HG03108 (cell line): ENCODE data around the gene TLN1.

Source experiments
- ATAC-seq: cut with Tn5 transposase; IDR thresholded peaks from one replicate; pipeline ENCODE4 v1.9.1; 2021; ENCODE audit warnings: moderate library complexity; ENCODE audit not compliant: unreplicated experiment

The TLN1 gene

GRCh38 chr9:35756275-35757225, 24.6 kb upstream of the TLN1 start:
- peak; percentile 43 for ATAC-seq

- no peak for ATAC-seq
Measured at GRCh38 chr9:35755071-35755470, 23.1 kb upstream of the TLN1 start.

DNA sequence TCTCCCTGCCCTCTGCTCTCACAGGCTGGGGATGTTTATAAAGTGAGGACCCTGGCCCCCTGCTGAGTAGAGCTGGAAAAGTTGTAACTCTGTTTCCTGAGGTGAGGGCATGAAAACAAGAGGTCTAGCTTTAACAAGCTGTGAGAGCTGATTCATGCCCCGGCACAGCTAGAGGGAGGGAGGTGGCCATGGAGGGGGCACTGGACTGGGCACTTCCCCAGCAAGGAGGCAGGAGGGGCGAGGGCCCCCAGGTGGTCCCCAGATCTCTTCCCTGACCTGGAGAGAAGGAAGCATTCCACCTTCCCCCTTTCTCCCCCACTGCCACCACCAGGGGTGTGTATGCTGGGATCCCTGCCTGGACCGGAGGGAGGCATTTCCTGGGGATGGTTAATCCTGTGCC, 22.3 kb upstream of the TLN1 start, which contains the start of gene MSMP:
TSS of gene MSMP (minus strand) at position 13 of the 400 bp plus-strand sequence. CDS start 147 bp downstream, outside the sequence.
- no peak for ATAC-seq

DNA sequence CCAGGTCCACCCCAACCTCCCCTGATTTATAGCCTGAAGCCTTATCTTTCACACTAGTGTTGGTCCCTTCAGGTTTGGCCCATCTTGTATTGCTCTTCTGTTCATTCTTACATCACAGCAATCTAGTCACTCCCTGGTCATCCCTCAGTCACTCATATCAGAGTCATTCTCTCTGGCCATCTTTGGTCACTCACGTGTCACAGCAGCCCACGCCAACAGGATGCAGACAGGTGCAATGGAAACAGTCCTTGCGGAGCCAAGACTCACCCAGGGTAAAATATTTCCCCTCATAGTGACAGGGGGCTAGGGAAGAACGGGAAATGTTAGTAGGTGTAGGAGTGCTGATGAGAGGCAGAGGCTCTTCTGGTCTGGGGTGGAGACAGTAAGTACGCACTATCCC, 21.5 kb upstream of the TLN1 start:
- no peak for ATAC-seq

- ATAC-seq, result no peak
Measured at GRCh38 chr9:35750256-35750531, 18.2 kb upstream of the TLN1 start.

DNA sequence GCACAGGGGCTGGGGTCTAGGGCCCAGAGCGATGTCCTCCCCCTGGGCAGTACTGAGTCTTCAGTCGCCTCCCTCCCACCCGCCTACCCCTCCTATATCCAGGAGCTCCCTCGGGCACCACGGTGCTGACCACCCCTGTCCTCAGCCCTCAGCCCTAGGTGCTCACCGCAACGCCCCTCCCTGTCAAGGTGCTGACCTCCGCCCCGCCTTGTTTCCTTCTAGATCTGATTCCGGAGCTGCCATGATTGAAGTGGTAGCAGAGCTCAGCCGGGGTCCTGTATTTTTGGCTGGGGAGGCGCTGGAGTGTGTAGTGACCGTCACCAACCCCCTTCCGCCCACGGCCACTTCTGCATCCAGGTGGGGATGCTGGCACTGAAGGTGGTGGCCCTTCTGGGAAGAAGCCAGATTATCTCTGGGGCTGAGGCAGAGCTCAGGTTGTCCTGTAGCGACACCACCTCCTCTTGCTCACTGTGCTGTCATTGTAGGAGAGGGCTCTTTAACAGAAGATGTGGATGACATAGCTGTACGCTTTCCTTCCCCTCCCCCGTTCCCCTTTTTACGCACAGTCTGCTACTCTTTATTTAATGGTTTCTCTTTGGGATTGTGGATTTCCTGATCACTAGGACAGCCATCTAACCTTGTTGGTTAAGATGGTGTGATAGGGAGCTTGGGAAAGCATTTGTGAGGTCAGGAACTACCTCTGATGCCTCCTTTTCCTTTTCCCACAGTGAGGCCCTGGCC, 17.7 kb upstream of the TLN1 start:
- peak; percentile 19 for ATAC-seq

DNA sequence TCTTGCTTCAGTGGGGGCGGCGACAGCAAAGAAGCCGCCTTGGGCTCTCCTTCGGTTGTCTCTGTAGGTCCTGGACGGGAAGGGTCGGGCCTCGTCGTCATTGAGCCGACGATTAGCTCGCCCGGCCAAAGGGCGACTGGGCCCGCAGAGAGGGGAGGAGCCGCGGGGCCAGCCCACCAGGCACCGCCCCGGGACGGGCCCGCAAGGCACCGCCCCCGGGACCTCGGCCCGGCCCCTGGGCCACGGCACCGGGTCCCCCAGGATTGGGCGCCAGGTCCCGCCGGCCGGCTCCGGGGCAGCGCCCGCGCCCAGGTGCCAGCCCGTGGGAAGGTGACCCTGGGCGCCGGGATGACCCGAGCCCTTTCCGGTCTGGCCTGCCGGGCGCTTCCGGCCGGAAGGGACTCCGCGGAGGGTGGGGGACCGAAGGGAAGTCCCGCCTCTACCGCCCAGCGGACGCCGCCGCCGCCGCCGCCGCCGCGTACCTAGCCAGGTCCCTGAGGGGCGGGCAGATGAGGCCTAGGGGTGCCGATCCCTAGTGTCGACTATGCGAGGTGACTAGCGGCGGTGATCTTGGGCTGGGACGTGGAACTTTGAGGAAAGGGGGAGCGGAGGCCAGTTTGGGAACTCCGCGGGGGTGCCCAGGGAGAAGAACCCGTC, 17.0 kb upstream of the TLN1 start, which contains the start of the genes GBA2 and RGP1:
TSS of gene GBA2 (minus strand) at position 371 of the 657 bp plus-strand sequence. CDS start 524 bp downstream, outside the sequence.
TSS of gene RGP1 (plus strand) at position 430 of the 657 bp plus-strand sequence. CDS start 469 bp downstream, outside the sequence.
- ATAC-seq, result peak; percentile 80

DNA sequence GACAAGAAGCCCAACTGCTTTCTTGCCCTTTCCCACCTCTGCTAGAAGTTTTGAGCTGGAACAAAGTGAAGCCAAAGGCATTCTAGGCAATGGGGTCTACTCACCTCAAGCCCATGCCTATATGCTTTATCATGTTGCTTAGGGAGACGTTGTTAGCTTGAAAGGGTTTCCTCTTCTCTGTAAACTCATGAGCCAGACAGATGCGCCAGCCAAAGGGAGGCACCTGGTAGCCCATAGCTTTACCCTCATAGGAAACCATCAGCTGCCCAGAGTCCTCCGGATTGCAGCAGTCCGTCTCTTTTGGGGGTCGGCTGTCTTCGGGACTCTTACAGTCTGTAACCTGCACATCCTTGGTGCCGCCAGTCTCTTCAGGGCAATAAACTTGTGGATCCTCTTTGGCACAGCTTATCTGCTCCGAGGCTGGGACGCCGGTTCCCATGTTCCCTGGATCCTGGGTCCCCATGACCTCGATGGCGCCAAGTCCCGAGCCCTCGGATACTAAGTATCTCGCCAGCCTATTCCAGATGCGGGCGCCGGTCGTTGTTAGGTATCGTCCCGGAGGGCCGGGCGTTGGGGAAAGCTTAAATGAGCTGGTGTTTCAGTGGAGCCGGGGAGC, 16.4 kb upstream of the TLN1 start:
- ATAC-seq, result peak; percentile 2

DNA sequence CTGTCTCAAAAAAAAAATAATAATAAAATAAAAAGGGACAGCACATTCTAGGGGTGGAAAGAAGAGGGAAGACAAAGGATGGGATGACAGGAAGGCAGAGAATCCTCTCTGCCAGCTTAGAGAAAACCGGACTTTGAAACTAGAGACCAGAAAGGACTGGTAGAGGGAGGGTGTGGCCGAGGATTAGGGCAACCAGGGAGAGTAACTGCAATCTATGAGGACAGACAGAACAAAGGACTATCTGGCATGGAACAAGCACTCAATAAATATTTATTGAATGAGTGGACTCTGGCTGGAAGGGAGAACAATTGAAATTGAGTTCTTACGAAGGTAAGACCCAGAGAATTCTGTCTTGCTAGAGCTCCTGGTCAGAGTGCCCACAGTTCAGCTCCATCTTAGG, 14.6 kb upstream of the TLN1 start:
- ATAC-seq, result no peak

DNA sequence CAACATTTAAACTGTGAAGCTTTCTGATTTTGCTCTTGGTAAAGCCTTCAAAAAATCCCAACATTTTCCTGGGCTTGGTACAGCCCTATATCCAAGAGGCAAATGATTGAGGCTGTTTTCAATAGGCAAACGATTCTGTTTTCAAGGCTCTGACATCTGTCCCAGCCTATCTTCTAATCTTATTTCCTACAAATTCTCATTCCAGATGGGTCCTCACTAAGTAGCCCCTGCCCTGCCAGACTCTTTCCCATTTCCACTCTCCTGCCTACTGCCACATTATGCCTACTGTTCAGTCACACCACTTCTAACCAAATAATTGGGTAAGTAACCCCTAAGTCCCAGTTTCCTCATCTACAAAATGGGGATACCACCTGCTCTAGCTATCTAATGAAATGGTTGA, 13.6 kb upstream of the TLN1 start:
- no peak for ATAC-seq

- no peak for ATAC-seq
Measured at GRCh38 chr9:35743880-35744518, 12.0 kb upstream of the TLN1 start.

GRCh38 chr9:35743452-35743851, 11.5 kb upstream of the TLN1 start:
- no peak for ATAC-seq

GRCh38 chr9:35741740-35742139, 9.7 kb upstream of the TLN1 start:
- no peak for ATAC-seq

DNA sequence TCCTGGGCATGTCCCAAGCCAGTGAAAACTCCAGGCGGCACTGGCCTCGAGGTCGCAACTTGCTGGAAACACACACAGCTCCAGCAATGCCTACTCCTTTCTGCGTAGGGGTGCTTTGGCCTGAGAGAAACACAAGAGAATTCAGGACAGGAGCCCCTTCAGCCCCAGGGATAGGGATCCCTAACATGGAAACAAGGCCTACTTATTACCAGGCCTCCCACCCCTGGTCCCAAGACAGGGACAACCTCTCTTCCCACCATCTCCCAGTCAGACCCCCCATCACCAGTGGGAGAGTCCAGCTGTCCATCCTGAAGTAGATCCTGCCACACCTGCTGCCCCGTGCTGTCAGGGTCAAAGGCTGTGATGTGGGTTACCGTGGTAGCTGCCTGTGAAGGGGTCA, 8.2 kb upstream of the TLN1 start:
- ATAC-seq, result no peak

- ATAC-seq, result no peak
Measured at GRCh38 chr9:35738924-35739323, 6.9 kb upstream of the TLN1 start.

GRCh38 chr9:35738186-35738585, 6.2 kb upstream of the TLN1 start:
- ATAC-seq, result no peak

DNA sequence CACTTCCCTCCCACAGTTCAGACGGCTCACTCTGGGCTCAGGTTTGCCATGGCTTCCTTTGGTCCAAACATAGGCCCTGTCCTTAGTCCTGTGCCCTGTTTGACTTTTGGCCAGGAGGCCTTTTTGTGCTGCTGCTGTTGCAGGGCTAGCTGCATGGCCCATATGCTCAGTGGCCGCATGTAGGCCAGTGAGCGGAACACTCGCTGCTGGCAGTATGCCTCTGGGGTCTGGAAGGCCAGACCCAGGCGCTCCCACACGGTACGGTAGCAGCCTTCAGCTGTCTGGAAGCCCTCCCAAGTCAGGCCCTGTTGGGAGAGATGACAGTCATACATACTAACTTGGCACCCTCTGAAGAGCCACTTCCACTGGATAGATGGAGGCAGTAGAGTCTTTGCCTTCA, 5.1 kb upstream of the TLN1 start:
- no peak for ATAC-seq

DNA sequence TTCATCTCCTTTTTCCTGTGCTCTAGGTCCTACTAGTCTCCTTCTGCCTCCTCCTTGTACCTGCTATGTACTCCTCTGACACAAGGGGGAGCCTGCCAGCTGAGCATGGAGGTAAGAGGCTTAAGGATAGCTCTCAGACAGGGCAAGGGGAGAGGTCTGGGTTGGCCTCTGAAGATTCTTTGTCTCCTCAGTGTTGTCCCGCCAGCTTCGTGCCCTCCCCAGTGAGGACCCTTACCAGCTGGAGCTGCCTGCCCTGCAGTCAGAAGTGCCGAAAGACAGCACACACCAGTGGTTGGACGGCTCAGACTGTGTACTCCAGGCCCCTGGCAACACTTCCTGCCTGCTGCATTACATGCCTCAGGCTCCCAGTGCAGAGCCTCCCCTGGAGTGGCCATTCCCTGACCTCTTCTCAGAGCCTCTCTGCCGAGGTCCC, 4.2 kb upstream of the TLN1 start:
- no peak for ATAC-seq

DNA sequence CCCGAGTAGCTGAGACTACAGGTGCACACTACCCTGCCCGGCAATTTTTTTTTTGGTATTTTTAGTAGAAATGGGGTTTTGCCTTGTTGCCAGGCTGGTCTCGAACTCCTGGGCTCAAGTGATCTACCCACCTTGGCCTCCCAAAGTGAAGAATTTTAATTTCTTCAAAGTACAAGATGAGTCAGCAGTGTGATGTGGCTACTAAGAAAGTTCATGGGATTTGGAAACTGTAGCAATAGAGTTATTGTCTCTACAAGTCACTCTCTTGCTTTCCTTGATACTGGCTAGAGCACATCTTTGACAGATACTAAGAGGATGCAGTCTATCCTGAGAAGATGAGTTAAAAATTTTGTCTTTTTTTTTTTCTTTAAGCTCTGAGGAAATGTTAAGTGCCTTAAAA, 2.1 kb upstream of the TLN1 start:
- no peak for ATAC-seq

DNA sequence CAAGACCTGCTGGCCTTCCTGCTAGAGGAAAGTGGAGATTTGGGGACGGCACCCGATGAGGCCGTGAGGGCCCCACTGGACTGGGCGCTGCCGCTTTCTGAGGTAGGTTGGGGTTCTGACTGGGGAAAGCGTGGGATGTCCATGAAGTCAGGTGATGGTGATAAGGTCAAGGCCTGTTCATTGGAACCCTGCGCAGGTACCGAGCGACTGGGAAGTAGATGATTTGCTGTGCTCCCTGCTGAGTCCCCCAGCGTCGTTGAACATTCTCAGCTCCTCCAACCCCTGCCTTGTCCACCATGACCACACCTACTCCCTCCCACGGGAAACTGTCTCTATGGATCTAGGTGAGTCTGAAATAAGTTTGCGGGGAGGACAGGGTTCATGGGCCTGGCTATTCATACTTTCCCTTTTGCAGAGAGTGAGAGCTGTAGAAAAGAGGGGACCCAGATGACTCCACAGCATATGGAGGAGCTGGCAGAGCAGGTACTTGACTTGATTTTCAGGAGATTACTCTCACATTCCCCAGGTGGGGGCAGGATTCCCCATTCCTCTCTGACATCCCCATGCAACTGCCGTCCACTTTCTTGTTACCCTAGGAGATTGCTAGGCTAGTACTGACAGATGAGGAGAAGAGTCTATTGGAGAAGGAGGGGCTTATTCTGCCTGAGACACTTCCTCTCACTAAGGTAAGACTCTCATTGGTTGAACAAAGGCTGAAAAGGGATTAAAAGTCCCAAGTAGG, 976 bp upstream of the TLN1 start:
- no peak for ATAC-seq
